ENCODE data around the gene PSMF1.

Gene PSMF1

DNA sequence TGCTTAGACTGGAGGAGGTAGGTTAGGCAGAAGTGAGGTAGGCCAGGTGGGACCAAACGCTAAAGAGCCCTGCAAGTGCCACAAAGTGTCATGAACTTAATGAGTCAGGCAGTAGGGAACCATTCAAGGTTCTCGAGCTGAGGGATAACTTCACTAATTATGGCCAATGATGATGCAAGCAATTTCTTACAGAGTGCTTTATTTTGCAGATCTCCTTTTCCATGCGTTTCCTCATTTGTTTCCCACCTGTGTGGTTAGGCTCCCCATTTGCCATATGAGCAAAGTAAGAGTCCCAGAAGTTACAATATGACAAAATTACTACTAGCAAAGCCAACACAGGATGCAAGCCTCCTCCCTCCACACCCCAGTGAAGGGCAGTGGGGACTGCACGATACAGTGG lies 36.5 kb upstream of the PSMF1 start:
- Histone ChIP-seq H3K4me1 (ENCODE audit: low read length) (peaks cover 30% of the 10 kb centered on the region), H3K27me3 (replicated peaks; ENCODE audit: insufficient read depth, low read length) (no peaks in the 10 kb centered on the region), H3K79me2 (ENCODE audit: low read length) (no peaks in the 10 kb centered on the region), H3K9me3 (replicated peaks; ENCODE audit: insufficient read depth, low read length) (no peaks in the 10 kb centered on the region), H3K9me2 (replicated peaks; ENCODE audit: insufficient read depth, low read length) (no peaks in the 10 kb centered on the region), H3K27ac (ENCODE audit: low read length) (no peak overlapping the region), H2AFZ (ENCODE audit: low read length) (no peak overlapping the region), H4K20me1 (ENCODE audit: insufficient read depth, low read length) (no peaks in the 10 kb centered on the region), H3K4me3 (ENCODE audit: low read length) (no peak overlapping the region), H3F3A (ENCODE audit: insufficient read depth, low read length) (peaks cover 16% of the 10 kb centered on the region), H3K36me3 (replicated peaks; ENCODE audit: insufficient read depth, low read length) (no peaks in the 10 kb centered on the region), H3K4me2 (ENCODE audit: low read depth, low read length) (no peak overlapping the region), H3K9ac (ENCODE audit: low read length) (no peak overlapping the region)
- DNase-seq, result no peak
- no peak for TF ChIP-seq EZH2 (optimal IDR thresholded peaks at IDR 0.05; ENCODE audit: low read depth, low read length)

DNA sequence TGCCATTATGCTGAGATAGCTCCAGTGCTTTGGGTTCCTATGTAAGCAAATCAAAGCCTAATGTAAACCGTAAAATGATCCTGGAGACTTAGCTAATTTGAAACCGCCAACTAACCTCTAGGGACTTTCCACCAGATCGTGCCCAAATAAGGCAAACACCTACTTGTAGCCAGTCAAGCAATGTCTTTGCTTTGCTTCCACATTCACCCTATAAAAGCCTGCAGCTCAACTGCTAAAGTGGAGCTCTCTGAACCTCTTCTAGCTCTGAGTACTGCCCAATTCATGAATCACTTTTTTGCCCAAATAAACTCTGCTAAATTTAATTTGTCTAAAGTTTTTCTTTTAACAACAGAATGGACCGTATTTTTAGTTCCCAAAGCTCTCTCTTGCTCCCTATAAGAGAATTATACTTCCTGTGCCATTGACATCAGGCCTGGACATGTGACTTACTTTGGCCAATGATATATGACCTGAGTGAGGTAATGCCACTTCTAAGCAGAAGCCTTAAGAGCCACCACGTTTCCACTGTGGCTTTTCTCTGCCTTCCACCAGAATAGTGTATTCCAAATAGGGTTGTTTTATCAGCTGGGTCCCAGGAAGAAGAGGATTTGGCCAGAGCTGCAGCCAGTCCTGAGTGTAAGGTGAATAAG lies 34.8 kb upstream of the PSMF1 start:
- Histone ChIP-seq H3K9ac (ENCODE audit: low read length) (peak overlapping the region; percentile 28; the same call in 1 of the 2 replicates), H3K9me3 (replicated peaks; ENCODE audit: insufficient read depth, low read length) (no peaks in the 10 kb centered on the region), H3K27me3 (replicated peaks; ENCODE audit: insufficient read depth, low read length) (no peaks in the 10 kb centered on the region), H2AFZ (ENCODE audit: low read length) (peak overlapping the region; percentile 63), H3K4me2 (ENCODE audit: low read depth, low read length) (peak overlapping the region; percentile 70), H3F3A (ENCODE audit: insufficient read depth, low read length) (peaks cover 19% of the 10 kb centered on the region), H3K79me2 (ENCODE audit: low read length) (no peaks in the 10 kb centered on the region), H3K4me1 (ENCODE audit: low read length) (peaks cover 43% of the 10 kb centered on the region), H3K27ac (ENCODE audit: low read length) (peak overlapping the region; percentile 91), H3K36me3 (replicated peaks; ENCODE audit: insufficient read depth, low read length) (no peaks in the 10 kb centered on the region), H4K20me1 (ENCODE audit: insufficient read depth, low read length) (no peaks in the 10 kb centered on the region), H3K4me3 (ENCODE audit: low read length) (peak overlapping the region; percentile 35; the same call in 1 of the 2 replicates), H3K9me2 (replicated peaks; ENCODE audit: insufficient read depth, low read length) (no peaks in the 10 kb centered on the region)
- DNase-seq, result peak; percentile 92
- no peak for TF ChIP-seq EZH2phosphoT487 (IDR thresholded peaks at IDR 0.05; ENCODE audit: low read length)
- no peak for TF ChIP-seq EZH2 (optimal IDR thresholded peaks at IDR 0.05; ENCODE audit: low read depth, low read length)
- TF ChIP-seq, protein P1, sequence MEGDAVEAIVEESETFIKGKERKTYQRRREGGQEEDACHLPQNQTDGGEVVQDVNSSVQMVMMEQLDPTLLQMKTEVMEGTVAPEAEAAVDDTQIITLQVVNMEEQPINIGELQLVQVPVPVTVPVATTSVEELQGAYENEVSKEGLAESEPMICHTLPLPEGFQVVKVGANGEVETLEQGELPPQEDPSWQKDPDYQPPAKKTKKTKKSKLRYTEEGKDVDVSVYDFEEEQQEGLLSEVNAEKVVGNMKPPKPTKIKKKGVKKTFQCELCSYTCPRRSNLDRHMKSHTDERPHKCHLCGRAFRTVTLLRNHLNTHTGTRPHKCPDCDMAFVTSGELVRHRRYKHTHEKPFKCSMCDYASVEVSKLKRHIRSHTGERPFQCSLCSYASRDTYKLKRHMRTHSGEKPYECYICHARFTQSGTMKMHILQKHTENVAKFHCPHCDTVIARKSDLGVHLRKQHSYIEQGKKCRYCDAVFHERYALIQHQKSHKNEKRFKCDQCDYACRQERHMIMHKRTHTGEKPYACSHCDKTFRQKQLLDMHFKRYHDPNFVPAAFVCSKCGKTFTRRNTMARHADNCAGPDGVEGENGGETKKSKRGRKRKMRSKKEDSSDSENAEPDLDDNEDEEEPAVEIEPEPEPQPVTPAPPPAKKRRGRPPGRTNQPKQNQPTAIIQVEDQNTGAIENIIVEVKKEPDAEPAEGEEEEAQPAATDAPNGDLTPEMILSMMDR (IDR thresholded peaks at IDR 0.05; ENCODE audit: low read length), result no peak

DNA sequence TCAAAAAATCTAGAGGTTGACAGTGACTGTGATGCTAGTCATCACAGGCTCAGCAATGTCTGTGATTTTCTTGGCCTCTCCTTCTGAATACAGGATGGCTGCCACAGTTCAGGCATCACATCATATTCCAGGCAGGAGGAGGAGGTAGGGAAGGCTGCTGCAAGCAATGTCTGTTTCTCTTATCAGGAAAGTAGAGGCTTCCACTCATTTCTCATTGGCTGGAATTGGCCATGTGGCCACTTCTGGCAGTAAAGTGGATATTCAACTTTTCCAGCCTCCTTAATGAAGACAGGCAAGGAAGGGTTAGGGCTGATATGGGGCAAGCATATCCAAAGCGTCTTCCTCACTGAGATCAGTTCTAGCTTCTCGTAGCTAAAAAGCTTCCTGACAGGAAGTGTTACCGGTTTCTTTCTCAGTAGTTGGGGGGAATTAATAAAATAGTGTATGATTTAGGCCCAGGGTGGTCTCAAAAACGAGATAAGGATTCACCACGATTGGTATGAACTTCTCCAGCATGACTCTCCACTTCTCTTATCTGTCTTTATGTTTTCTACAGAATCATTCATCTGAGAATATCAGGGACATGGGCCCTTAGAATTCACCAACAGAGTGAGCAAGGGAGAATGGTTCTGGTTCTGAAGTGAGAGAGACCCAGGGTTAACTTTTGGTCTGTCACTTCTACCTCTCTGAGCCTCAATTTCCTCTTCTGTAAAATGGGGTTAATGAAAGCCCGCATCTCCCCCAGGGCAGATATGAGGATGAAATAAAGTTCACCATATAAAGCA lies 32.7 kb upstream of the PSMF1 start:
- H3K9ac ChIP-seq (ENCODE audit: low read length), result no peak overlapping the region
- H3K9me2 ChIP-seq (replicated peaks; ENCODE audit: insufficient read depth, low read length), result no peaks in the 10 kb centered on the region
- no peaks in the 10 kb centered on the region for H4K20me1 ChIP-seq (ENCODE audit: insufficient read depth, low read length)
- H3K9me3 ChIP-seq (replicated peaks; ENCODE audit: insufficient read depth, low read length), result no peaks in the 10 kb centered on the region
- no peak overlapping the region for H3K27ac ChIP-seq (ENCODE audit: low read length)
- no peaks in the 10 kb centered on the region for H3K27me3 ChIP-seq (replicated peaks; ENCODE audit: insufficient read depth, low read length)
- no peak for TF ChIP-seq EZH2 (optimal IDR thresholded peaks at IDR 0.05; ENCODE audit: low read depth, low read length)
- TF ChIP-seq EZH2phosphoT487 (IDR thresholded peaks at IDR 0.05; ENCODE audit: low read length), result no peak
- TF ChIP-seq, protein P1 (IDR thresholded peaks at IDR 0.05; ENCODE audit: low read length), result no peak
- peaks cover 19% of the 10 kb centered on the region for H3F3A ChIP-seq (ENCODE audit: insufficient read depth, low read length)
- no peaks in the 10 kb centered on the region for H3K79me2 ChIP-seq (ENCODE audit: low read length)
- H3K4me3 ChIP-seq (ENCODE audit: low read length), result no peak overlapping the region
- H3K36me3 ChIP-seq (replicated peaks; ENCODE audit: insufficient read depth, low read length), result no peaks in the 10 kb centered on the region
- no peak overlapping the region for H3K4me2 ChIP-seq (ENCODE audit: low read depth, low read length)
- peaks cover 43% of the 10 kb centered on the region for H3K4me1 ChIP-seq (ENCODE audit: low read length)
- no peak for DNase-seq
- H2AFZ ChIP-seq (ENCODE audit: low read length), result no peak overlapping the region

All from MM.1S (cell line).